Activated T-cell treated with anti-CD3 and anti-CD28 coated beads for 4 hours (primary cell): ENCODE measurements around the gene GBX2.

Experiments used
- DNase-seq: peaks from one replicate; pipeline ENCODE4 v3.0.0-alpha.2; 2020

GBX2 gene

DNA sequence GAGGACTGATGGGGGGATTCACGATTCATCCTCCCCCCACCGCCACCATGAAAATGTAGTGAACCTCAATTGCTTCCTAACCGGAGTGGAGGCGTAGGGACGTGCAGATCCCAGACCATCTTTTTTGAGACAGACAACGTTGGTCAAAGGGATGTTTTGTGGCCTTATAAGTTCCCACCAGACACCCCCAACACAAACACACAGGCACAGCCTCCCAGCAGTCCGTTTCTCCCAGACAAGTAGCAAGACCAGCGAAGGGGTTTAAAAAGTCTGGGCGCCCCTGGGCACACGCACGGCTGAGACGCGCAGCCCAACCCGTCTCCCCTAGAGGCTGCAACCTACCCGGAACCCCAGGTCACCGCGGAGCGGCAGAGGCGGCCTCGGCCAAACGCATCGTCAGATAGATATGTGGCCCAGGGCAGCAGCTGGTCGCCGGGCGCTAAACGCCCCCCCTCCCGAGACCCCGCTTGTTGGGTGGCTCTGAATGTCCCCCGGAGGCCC lies 1.3 kb downstream of the GBX2 start:
- no peak for DNase-seq

- DNase-seq = no peak
Observed at GRCh38 chr2:236165842-236166795, 2.1 kb downstream of the GBX2 start.

GRCh38 chr2:236164925-236165841 lies 3.0 kb downstream of the GBX2 start:
- no peak for DNase-seq

- no peak for DNase-seq
Observed at GRCh38 chr2:236164201-236164924, 3.8 kb downstream of the GBX2 start.

DNA sequence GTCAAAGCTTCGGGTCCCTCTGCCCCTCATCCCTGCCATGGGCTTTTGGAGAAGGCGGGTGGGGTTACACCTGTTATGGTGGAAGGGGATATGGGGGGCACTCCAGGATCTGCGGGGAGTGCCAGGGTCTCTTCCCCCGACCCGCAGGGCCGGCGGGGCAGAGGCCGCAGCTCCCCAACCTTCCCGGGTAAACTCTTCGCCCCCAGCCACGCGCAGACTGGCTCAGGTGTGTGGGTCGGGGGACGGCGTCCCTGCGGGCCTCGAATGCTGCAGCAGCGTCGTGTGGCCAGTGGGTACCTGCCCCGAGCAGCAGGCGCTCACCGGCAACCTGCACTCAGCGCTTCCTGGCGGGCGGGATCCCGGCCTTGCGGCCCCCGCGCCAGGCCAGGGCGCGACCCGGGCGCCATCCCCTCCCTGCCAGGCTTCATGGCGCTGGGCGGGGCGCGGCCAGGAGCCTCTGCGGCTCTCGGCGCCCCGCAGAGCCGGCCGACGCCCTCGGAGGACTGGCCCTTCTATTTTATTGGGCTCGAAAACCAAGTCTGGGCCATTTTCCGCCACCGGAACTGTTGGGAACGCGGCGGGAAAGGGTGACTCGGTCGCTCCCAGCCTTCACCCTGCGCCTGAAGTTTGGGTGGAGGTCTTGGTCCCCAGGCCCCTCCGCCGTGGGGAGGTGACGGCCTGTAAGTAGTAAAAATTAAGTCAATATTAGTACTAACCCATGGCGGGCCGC lies 4.5 kb downstream of the GBX2 start:
- no peak for DNase-seq

DNA sequence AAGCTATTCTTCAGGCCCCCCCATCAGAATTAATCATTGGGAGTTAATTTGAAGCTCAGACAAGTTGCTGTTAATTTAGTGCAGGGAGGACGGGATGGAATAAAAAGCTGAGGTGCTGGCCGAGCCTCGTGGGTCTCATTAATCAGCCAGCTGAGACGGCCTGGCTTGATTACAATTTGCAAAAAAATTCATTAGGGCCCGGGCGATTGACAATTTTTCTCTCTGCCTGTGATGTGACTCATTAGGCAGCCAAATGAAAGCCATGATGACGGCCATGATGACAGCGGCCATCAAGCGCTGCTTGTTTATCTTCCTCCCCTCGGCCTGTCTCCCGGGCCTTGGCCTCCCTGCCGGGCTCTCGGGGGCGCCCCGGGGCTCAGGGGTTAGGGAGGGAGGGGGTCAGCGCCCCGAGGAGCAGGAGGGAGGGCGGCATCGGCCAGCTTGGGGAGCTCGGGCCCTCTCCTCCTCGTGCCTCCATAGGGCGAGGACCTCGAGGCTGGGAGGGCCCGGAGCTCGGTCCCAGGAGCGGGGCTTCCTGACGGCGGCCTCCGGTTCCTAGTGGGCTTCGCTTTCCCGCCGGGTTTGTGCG lies 5.2 kb downstream of the GBX2 start:
- DNase-seq = no peak

- DNase-seq = no peak
Observed at GRCh38 chr2:236162031-236162845, 5.9 kb downstream of the GBX2 start.

GRCh38 chr2:236161531-236161930 lies 6.7 kb downstream of the GBX2 start:
- DNase-seq = no peak

DNA sequence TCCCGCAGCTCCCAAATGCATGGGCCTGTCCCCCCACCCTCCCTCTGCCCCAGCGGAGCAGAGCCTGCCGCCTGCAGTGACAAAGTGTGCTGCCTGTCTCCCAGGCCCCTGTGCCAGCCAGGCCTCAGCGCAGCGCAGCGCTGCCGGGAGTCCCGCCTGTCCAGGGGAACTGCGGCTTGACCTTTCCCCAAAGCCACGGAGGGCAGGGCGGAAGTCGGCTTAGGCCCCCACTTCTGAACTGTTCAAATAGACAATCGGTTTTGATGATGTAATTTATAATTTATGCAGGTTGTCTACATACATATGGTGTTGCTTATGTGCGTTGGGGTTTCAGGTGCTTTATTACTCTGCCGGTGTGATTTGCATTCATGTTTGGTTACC lies 7.1 kb downstream of the GBX2 start:
- no peak for DNase-seq

- DNase-seq = no peak
Observed at GRCh38 chr2:236160366-236161081, 7.7 kb downstream of the GBX2 start.

- DNase-seq = no peak
Observed at GRCh38 chr2:236159778-236160170, 8.4 kb downstream of the GBX2 start.

- DNase-seq = no peak
Observed at GRCh38 chr2:236158969-236159777, 9.0 kb downstream of the GBX2 start.

GRCh38 chr2:236157815-236158498 lies 10.2 kb downstream of the GBX2 start:
- DNase-seq = no peak

DNA sequence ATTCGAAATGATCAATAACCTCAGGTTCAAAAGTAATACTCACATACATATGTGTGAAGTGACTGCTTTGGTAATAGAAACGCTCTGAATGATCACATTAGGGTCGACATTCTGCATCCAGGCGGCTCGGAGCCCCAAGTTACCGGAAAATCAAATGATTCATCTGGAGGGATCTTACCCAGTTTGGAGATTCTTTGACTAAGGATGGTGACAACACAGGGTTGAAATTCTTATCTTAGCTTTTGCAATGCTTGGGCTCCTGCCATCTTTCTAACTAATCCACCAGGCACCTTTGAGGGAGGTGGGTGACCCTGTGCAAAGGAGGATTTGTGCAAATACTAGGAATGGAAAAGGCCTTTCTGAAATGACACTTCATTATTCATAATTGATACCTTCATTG lies 10.8 kb downstream of the GBX2 start:
- DNase-seq = no peak

DNA sequence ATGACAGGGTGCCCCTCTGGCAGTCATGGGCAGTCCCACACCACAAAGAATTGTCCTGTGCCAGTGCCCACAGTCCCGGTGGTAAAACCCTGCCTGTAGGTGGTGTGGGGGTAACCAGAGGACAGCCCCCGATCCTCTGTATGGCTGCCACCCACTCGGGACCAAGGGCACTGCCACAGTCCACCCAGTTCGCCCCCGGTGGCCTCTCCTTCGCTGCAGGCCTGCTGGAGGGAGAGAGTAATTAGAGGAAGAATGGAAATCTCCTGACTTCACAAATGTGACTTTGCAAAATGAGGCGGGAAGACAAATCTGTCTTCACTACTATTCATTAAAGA lies 11.4 kb downstream of the GBX2 start:
- no peak for DNase-seq

DNA sequence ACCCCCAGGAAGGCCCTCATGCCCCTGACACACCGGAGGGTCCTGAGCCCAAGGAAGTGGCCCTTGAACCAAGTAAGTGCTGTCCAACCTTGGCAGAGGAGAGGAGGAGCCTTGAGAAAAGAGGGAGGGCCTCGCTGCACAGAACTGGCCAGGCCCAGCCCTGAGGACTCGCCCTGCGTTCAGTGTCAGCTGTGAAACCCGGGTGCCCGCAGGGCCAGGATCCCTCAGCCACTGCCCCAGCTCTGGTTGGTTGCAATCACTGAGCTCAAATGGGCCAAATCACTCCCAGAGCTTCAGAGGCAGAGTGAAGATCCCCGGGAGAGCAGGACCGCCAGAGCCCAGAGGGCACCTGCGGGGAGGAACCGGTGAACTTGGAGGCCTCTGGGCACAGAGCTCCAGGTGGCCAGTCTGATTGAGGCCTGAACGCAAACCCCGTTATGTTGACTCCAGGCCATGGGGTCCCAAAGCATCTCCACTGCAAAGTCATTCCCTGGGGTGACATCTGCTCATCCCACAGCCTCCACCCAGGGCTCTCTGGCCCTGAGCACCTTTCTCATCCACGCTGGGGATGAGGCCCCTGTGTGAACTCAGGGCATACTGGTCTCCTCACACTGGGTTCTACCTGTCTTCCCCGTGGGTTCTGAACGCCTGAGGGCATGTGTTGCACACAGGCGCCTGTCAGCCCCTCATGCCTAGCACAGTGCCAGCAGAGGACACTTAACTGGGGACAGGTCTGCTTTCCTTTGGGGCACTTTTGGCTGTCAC lies 11.9 kb downstream of the GBX2 start:
- no peak for DNase-seq

DNA sequence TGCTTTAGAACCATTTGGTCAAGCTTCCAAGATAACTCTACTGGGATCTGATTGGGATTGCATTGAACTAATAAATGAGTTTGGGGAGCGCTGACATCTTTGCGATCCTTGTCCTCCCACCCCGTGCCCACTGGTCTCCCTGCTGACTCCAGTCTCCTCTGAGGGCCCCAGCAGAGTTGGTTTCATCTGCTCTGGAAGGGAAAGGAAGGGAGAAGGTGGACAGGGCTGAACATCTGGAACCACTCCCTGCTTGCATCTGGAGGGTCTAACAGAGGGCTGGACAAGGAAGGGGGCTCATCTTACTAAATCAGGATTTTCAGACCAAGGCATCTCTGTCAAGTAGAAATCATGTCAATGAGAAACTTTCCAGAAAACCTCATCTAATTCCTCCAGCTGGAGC lies 12.8 kb downstream of the GBX2 start:
- no peak for DNase-seq

DNA sequence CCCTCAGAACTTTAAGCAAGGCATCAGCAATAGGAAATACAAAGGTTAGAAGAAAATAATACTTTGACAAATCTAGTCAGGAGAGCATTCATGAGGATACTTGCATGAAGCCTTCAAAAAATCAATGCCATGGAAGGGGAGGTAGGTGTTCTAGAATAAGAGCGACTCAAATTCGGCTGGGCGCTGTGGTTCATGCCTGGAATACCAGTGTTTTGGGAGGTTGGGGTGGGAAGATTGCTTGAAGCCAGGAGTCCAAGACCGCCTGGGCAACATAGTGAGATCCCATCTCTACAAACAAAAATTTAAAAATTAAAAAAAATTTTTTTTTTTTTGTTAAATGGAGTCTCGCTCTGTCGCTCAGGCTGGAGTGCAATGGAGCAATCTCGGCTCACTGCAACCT lies 21.8 kb downstream of the GBX2 start:
- no peak for DNase-seq
